Mesenteric fat pad (tissue), 1 donor: ENCODE results near the gene SH3RF1. TPM values are rescaled to one million over a fixed set of nuclear protein-coding genes. Genes with fewer than 3 reads are reported as not detected.
"Not testable (repeated sequence)": the region's sequence is repeated elsewhere in the genome, so short reads cannot be mapped to it uniquely, and the experiment has no call there.

ENCODE experiments used
- DNase-seq: peaks from one replicate; pipeline ENCODE4 v3.0.0-alpha.2; 2020; ENCODE audit warnings: low spot score
- total RNA-seq: library from RNA; stranded (reverse); fragmentation: NEBNext Ultra II Directional; extraction: Animal tissue kit (Norgen Biotek cat#: 25700); gene quantifications from one replicate; pipeline ENCODE4 v1.2.1, GENCODE V29; 2021
- donor health status: DM: yes; HTN: yes; CAD: no.

The SH3RF1 gene
- total RNA-seq, 1 donor from 2014 or later, result 30.3 TPM

DNA sequence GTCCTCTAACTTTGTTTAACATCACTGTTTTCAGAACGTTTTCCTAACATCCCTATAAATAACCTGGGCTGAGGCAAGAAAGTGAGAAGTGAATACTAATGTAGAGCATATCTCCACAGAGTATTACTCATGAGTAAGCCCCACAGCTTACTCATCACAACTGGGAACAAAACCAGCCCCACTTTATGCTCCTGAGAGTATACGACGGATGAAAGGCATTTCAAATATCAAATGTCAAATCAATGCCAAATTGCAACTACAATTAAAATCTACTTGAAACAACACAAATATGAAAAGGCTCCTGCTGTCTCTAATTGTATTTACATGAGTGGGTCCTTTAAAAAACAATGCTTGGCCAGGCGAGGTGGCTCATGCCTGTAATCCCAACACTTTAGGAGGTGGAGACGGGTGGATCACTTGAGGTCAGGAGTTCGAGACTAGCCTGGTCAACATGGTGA is 41.2 kb downstream of the SH3RF1 start:
- DNase-seq, result no peak

GRCh38 chr4:169228076-169228475 is 42.7 kb downstream of the SH3RF1 start:
- no peak for DNase-seq

- no peak for DNase-seq
These were observed 44.2 kb downstream of the SH3RF1 start for GRCh38 chr4:169226565-169226964.

DNA sequence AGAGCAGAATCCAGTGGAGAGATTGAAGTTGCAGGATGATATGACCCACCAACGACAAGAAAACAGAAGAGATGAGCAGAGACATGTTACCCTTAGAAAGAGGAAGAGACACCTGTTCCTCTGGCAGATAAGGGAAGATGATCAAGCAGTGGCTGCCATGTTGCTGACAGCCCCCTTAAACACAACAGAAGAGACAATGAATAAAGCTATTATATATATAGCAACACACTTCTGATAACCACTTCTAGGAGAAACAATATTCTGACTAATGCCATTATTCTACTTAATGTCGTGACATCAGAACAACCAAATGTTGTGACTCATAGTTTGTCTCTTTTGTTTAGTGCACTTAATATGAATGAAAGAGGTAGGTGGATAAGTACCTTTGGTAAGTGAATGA is 44.9 kb downstream of the SH3RF1 start:
- DNase-seq, result no peak

DNA sequence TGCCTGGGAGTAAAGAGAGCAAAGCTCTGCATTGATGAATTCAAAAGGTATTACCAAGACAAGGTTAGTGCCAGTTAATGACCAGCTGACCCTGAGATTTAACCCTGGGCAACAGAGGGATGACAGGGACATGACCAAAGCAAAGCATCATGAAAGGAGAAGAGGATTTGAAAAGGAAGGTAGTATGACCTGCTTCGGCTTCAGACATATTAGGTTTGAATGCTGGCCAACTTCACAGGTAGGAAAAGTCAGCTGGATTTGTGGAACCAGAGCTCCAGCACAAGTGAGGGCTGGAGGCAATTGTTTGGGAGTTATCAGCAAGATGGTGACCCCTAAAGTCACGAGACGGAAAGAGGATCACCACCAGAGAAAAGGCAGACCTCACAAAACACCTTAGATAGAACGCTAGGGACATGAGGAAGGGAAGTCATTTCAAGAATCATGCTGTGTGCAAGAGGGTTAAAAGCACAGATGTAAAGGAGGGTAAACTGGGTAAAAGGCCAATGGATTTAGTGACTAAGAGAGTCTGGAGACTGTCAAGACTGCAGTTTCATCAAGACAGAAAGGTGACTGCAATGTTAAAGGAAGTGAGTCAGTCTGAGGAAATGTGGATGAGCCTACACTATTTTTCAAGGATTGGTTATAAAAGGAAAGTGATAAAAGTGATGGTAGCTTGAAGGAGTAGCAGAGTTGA is 45.6 kb downstream of the SH3RF1 start:
- no peak for DNase-seq

GRCh38 chr4:169222761-169223160 is 48.0 kb downstream of the SH3RF1 start:
- no peak for DNase-seq

DNA sequence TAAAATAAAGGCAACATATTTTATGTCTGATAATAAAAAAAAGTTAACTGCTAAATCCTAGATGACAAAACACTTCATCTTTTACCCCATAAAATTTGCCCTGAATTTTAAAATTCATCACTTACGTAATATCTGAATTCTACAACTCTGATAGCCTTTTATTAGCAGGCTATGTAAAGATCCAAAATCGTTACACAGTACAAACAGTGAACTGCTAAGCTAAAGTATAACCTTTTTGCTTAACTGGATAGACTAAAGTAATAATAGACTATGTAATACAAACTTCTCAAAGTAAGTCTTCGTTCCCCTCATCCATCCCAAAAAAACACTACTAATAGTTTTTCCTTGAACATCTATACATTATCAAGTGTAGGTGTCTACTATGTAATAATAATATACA is 49.1 kb downstream of the SH3RF1 start:
- no peak for DNase-seq

DNA sequence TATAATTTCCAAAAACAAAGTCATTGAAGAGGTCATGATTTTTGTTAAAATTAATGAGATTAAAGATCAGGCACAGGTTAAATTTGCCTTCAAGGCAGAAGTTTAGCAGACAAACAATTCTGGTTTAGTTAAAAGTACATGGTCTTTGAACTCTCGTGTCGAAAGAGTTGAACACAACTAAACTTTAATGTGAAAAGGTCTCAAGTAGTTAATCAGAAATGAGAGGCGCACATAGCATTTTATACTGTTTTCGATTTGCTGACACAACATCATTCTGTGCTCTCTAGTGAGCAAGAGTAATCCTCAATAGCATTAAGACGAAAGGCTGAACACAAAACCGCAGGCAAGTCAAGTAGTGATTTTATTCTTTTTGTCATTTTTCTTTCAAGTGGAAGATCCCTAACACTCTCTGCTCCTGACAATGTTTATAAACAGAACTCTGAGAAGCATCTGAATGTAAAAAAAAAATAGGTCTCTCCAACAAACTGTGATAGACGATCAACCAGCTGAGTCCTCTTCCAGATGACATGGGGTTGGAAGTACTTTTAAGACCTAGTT is 49.8 kb downstream of the SH3RF1 start:
- DNase-seq, result no peak

DNA sequence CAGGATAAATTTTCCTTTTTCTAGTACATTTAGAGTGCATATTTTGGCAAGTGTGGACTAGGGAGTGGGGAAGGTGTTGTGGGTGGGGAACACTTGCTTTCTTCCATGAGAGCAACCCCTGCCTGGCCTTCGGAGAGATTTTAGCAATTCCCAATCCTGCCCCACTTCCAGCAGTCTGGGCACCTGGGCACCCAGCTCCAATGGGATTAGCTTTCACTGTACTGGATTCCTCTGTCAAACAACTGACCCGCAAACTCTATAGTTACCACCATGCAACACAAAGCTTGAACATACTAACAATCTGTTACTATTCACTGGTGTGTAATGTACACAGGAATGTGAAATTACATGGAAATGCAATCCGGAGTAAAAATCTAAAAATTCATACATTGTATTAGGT is 50.3 kb downstream of the SH3RF1 start:
- DNase-seq, result no peak

DNA sequence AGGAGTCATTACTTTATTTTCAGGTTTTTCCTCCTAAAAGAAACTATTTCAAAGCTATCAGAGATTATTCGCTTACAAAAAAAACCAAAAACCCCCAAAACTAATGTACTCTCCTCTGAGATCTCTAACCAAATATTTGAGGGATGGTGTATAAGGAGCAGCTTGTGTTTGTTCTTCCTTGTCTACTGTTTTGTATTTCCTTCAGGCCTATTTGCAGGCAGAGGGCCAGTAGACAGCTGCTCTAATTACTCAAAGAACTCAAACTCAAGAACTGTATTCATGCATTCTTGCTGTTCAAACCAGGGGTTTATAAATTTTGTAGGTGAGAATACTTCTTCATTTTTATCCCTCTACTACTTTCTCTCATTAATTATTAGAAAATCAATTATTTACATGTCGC is 51.3 kb downstream of the SH3RF1 start:
- no peak for DNase-seq

GRCh38 chr4:169215656-169216055 is 55.1 kb downstream of the SH3RF1 start:
- no peak for DNase-seq

DNA sequence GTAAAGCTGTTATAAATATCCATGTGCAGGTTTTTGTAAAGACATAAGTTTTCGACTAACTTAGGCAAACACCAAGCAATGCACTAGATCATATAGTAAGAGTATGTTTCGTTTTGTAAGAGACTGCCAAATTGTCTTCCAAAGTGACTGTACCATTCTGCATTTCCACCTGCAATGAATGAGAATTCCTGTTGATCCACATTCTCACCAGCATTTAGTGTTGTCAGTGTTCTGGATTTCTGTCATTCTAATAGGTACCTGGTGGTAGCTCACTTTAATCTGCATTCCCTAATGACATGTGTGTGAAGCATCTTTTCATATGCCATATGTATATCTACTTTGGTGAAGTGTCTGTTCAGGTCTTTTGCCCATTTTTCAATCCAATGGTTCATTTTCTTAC is 57.8 kb downstream of the SH3RF1 start:
- DNase-seq, result no peak

- DNase-seq, result no peak
These were observed 60.1 kb downstream of the SH3RF1 start for GRCh38 chr4:169210504-169211118.

- no peak for DNase-seq
These were observed 61.3 kb downstream of the SH3RF1 start for GRCh38 chr4:169209388-169209883.

- no peak for DNase-seq
These were observed 62.2 kb downstream of the SH3RF1 start for GRCh38 chr4:169208516-169208915.

- DNase-seq, result no peak
These were observed 62.7 kb downstream of the SH3RF1 start for GRCh38 chr4:169208090-169208455.

- DNase-seq, result no peak
These were observed 63.2 kb downstream of the SH3RF1 start for GRCh38 chr4:169207436-169208089.

DNA sequence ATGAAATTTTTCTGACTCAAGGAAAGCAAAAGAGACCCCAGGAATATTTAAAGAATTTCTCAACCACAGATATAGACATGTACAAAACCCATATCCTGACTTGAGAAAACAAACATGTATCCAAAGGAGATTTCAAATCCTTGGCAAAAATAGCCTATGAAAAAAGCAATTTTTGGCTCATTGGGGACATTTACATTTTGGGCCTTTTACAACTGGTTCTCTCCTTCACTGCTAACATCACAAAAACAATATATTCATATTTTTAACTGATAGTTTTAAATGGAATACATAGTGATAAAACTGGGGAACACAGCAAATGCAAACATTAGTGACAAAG is 65.0 kb downstream of the SH3RF1 start:
- no peak for DNase-seq

GRCh38 chr4:169205075-169205743 is 65.5 kb downstream of the SH3RF1 start:
- DNase-seq, result no peak

- DNase-seq, result no peak
These were observed 66.9 kb downstream of the SH3RF1 start for GRCh38 chr4:169203891-169204290.

- DNase-seq, result not testable (repeated sequence)
These were observed 67.5 kb downstream of the SH3RF1 start for GRCh38 chr4:169203278-169203677.

DNA sequence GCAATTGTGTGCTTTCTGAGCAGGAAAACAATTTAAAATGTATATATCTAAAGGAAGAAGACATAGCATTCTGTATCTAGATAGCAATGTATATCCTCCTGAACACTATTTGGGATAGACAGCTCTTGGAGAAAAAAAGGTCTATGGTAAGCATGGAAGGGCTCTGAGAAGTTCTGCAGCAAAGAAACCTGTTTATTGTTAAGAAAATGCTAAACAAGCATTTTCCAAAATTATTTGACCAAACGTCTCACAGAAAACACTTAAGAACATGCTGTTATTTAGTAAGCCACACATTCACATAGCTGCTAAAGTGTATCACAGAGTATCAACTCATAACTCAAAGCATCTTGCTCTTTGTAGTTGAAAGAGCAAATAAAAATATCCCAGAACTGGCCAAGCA is 67.9 kb downstream of the SH3RF1 start:
- no peak for DNase-seq
